ENCODE data around the gene NECAB2. TPM values are rescaled to one million over a fixed set of nuclear protein-coding genes. Genes with fewer than 3 reads are reported as not detected.

Gene NECAB2
- total and polyA plus RNA-seq, 2 donors = 0.20 to 1.0 TPM

- WGBS = 5% methylated on average over 30 of the region's 30 CpGs
- Histone ChIP-seq H3K4me1 (ENCODE audit: insufficient read depth) (peaks cover 2% of the 10 kb centered on the region), H3K27ac (ENCODE audit: low read depth) (peak within 1 kb of the TSS; percentile 80), H3K4me3 (ENCODE audit: low read depth, low read length) (peak within 1 kb of the TSS; percentile 40), H3K36me3 (ENCODE audit: insufficient read depth) (no peaks in the 10 kb centered on the region)
- DNase-seq (ENCODE audit: extremely low spot score) = peak; percentile 64
These were observed 14.9 kb upstream of the NECAB2 start, which contains the start of gene OSGIN1 for GRCh38 chr16:83952940-83953795. TSS of gene OSGIN1 (plus strand) at chr16:83953240. CDS start at chr16:83957672, 4,432 bp downstream.

- no peak for DNase-seq (ENCODE audit: extremely low spot score)
- H3K36me3 ChIP-seq (ENCODE audit: insufficient read depth) = no peaks in the 10 kb centered on the region
- H3K27ac ChIP-seq (ENCODE audit: low read depth) = peak overlapping the region; percentile 54
- 32% methylated on average over 19 of the region's 19 CpGs for WGBS
- peaks cover 2% of the 10 kb centered on the region for H3K4me1 ChIP-seq (ENCODE audit: insufficient read depth)
- H3K4me3 ChIP-seq (ENCODE audit: low read depth, low read length) = peak overlapping the region; percentile 14
These were observed 14.1 kb upstream of the NECAB2 start for GRCh38 chr16:83953796-83954576.

GRCh38 chr16:83954577-83955016, 13.4 kb upstream of the NECAB2 start:
- no peak overlapping the region for H3K4me3 ChIP-seq (ENCODE audit: low read depth, low read length)
- WGBS = 68% methylated on average over 9 of the region's 9 CpGs

GRCh38 chr16:83955218-83956130, 12.6 kb upstream of the NECAB2 start:
- Histone ChIP-seq H3K27ac (ENCODE audit: low read depth) (no peak overlapping the region), H3K4me3 (ENCODE audit: low read depth, low read length) (no peak overlapping the region), H3K36me3 (ENCODE audit: insufficient read depth) (peaks cover 4% of the 10 kb centered on the region), H3K4me1 (ENCODE audit: insufficient read depth) (peaks cover 2% of the 10 kb centered on the region)
- no peak for DNase-seq (ENCODE audit: extremely low spot score)
- WGBS = 74% methylated on average over 23 of the region's 23 CpGs

More at GRCh38 chr16:83954577-83955016, 13.4 kb upstream of the NECAB2 start:
- Histone ChIP-seq H3K4me1 (ENCODE audit: insufficient read depth) (peaks cover 2% of the 10 kb centered on the region), H3K36me3 (ENCODE audit: insufficient read depth) (peaks cover 4% of the 10 kb centered on the region), H3K27ac (ENCODE audit: low read depth) (no peak overlapping the region)
- DNase-seq (ENCODE audit: extremely low spot score) = no peak

GRCh38 chr16:83956336-83957289, 11.4 kb upstream of the NECAB2 start:
- peaks cover 4% of the 10 kb centered on the region for H3K36me3 ChIP-seq (ENCODE audit: insufficient read depth)
- H3K4me3 ChIP-seq (ENCODE audit: low read depth, low read length) = no peak overlapping the region
- DNase-seq (ENCODE audit: extremely low spot score) = no peak
- H3K27ac ChIP-seq (ENCODE audit: low read depth) = no peak overlapping the region
- peaks cover 2% of the 10 kb centered on the region for H3K4me1 ChIP-seq (ENCODE audit: insufficient read depth)
- 48% methylated on average over 22 of the region's 22 CpGs for WGBS

- peaks cover 4% of the 10 kb centered on the region for H3K36me3 ChIP-seq (ENCODE audit: insufficient read depth)
- no peak overlapping the region for H3K4me3 ChIP-seq (ENCODE audit: low read depth, low read length)
- no peak overlapping the region for H3K27ac ChIP-seq (ENCODE audit: low read depth)
- DNase-seq (ENCODE audit: extremely low spot score) = no peak
- H3K4me1 ChIP-seq (ENCODE audit: insufficient read depth) = peaks cover 2% of the 10 kb centered on the region
- 91% methylated on average over 14 of the region's 14 CpGs for WGBS
These were observed 10.7 kb upstream of the NECAB2 start for GRCh38 chr16:83957296-83957855.

- H3K4me1 ChIP-seq (ENCODE audit: insufficient read depth) = peaks cover 2% of the 10 kb centered on the region
- DNase-seq (ENCODE audit: extremely low spot score) = no peak
- H3K4me3 ChIP-seq (ENCODE audit: low read depth, low read length) = no peak overlapping the region
- 81% methylated on average over 21 of the region's 21 CpGs for WGBS
- peaks cover 4% of the 10 kb centered on the region for H3K36me3 ChIP-seq (ENCODE audit: insufficient read depth)
- H3K27ac ChIP-seq (ENCODE audit: low read depth) = no peak overlapping the region
These were observed 9.8 kb upstream of the NECAB2 start for GRCh38 chr16:83958137-83958845.

GRCh38 chr16:83958846-83959565, 9.0 kb upstream of the NECAB2 start:
- peaks cover 4% of the 10 kb centered on the region for H3K36me3 ChIP-seq (ENCODE audit: insufficient read depth)
- H3K27ac ChIP-seq (ENCODE audit: low read depth) = no peak overlapping the region
- DNase-seq (ENCODE audit: extremely low spot score) = no peak
- H3K4me1 ChIP-seq (ENCODE audit: insufficient read depth) = peaks cover under 1% of the 10 kb centered on the region
- H3K4me3 ChIP-seq (ENCODE audit: low read depth, low read length) = no peak overlapping the region
- WGBS = 78% methylated on average over 21 of the region's 21 CpGs

GRCh38 chr16:83959656-83960434, 8.2 kb upstream of the NECAB2 start:
- no peak for DNase-seq (ENCODE audit: extremely low spot score)
- Histone ChIP-seq H3K27ac (ENCODE audit: low read depth) (no peak overlapping the region), H3K4me1 (ENCODE audit: insufficient read depth) (no peaks in the 10 kb centered on the region), H3K36me3 (ENCODE audit: insufficient read depth) (peaks cover 4% of the 10 kb centered on the region), H3K4me3 (ENCODE audit: low read depth, low read length) (no peak overlapping the region)
- WGBS = 85% methylated on average over 12 of the region's 12 CpGs

- H3K4me3 ChIP-seq (ENCODE audit: low read depth, low read length) = no peak overlapping the region
- H3K4me1 ChIP-seq (ENCODE audit: insufficient read depth) = no peaks in the 10 kb centered on the region
- H3K27ac ChIP-seq (ENCODE audit: low read depth) = no peak overlapping the region
- WGBS = 94% methylated on average over 29 of the region's 29 CpGs
- H3K36me3 ChIP-seq (ENCODE audit: insufficient read depth) = peaks cover 4% of the 10 kb centered on the region
- DNase-seq (ENCODE audit: extremely low spot score) = no peak
These were observed 7.4 kb upstream of the NECAB2 start for GRCh38 chr16:83960521-83961249.
